ENCODE results near the gene SVIL. TPM values are rescaled to one million over a fixed set of nuclear protein-coding genes. Genes with fewer than 3 reads are reported as not detected.

SVIL gene
- polyA plus RNA-seq, 1 donor from 2014 or later, result 7.3 TPM

DNA sequence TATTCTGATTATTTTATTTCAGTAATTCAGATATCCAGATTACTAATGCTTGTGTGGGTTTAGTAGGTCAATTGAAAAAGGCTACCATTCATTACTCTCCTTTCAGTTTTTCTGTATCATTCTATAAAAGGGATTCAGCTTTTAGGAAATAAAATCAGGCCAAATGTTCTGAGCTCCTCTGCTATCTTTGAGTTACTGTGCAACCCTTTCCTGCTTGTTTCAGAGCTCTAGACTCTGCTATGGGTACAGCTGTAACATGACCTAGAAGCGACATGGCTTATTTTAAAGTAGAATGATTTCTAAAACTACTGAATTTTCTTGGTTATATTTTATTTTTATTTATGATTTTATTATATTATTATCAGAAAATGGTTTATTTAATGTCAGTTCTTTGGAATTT, 203.1 kb downstream of the SVIL start:
- Histone ChIP-seq H4K20me1 (ENCODE audit: insufficient read depth) (no peaks in the 10 kb centered on the region), H3F3A (ENCODE audit: insufficient read depth, low read length, poor library complexity, severe bottlenecking) (no peaks in the 10 kb centered on the region), H3K4me3 (ENCODE audit: low read length) (no peak overlapping the region), H2AFZ (ENCODE audit: low read depth, low read length) (no peak overlapping the region), H3K27ac (ENCODE audit: low read length) (no peak overlapping the region), H3K9me2 (ENCODE audit: insufficient read depth, low read length) (no peaks in the 10 kb centered on the region), H3K9me3 (ENCODE audit: low read length) (no peaks in the 10 kb centered on the region), H3K4me2 (ENCODE audit: low read length) (no peak overlapping the region), H3K9ac (ENCODE audit: low read length) (no peak overlapping the region), H3K36me3 (ENCODE audit: insufficient read depth, low read length) (no peaks in the 10 kb centered on the region), H3K79me2 (replicated peaks; ENCODE audit: insufficient read depth, low read length) (no peaks in the 10 kb centered on the region), H3K27me3 (ENCODE audit: insufficient read depth, low read depth, low read length) (no peaks in the 10 kb centered on the region)
- TF ChIP-seq, protein P1, sequence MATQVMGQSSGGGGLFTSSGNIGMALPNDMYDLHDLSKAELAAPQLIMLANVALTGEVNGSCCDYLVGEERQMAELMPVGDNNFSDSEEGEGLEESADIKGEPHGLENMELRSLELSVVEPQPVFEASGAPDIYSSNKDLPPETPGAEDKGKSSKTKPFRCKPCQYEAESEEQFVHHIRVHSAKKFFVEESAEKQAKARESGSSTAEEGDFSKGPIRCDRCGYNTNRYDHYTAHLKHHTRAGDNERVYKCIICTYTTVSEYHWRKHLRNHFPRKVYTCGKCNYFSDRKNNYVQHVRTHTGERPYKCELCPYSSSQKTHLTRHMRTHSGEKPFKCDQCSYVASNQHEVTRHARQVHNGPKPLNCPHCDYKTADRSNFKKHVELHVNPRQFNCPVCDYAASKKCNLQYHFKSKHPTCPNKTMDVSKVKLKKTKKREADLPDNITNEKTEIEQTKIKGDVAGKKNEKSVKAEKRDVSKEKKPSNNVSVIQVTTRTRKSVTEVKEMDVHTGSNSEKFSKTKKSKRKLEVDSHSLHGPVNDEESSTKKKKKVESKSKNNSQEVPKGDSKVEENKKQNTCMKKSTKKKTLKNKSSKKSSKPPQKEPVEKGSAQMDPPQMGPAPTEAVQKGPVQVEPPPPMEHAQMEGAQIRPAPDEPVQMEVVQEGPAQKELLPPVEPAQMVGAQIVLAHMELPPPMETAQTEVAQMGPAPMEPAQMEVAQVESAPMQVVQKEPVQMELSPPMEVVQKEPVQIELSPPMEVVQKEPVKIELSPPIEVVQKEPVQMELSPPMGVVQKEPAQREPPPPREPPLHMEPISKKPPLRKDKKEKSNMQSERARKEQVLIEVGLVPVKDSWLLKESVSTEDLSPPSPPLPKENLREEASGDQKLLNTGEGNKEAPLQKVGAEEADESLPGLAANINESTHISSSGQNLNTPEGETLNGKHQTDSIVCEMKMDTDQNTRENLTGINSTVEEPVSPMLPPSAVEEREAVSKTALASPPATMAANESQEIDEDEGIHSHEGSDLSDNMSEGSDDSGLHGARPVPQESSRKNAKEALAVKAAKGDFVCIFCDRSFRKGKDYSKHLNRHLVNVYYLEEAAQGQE (IDR thresholded peaks at IDR 0.05; ENCODE audit: borderline replicate concordance), result no peak
- TF ChIP-seq MXI1 (conservative IDR thresholded peaks at IDR 0.05; ENCODE audit: poor library complexity, severe bottlenecking) (no peak), EZH2 (IDR thresholded peaks at IDR 0.05; ENCODE audit: borderline replicate concordance, insufficient read depth, low read length, poor library complexity, severe bottlenecking) (no peak), POLR2AphosphoS5 (IDR thresholded peaks at IDR 0.05) (no peak), SMC3 (conservative IDR thresholded peaks at IDR 0.05; ENCODE audit: poor library complexity) (no peak), RAD21 (conservative IDR thresholded peaks at IDR 0.05) (no peak), TAF1 (IDR thresholded peaks at IDR 0.05; ENCODE audit: low read depth) (no peak), EP300 (conservative IDR thresholded peaks at IDR 0.05; ENCODE audit: poor library complexity, severe bottlenecking) (no peak)
- TF ChIP-seq, protein P2, sequence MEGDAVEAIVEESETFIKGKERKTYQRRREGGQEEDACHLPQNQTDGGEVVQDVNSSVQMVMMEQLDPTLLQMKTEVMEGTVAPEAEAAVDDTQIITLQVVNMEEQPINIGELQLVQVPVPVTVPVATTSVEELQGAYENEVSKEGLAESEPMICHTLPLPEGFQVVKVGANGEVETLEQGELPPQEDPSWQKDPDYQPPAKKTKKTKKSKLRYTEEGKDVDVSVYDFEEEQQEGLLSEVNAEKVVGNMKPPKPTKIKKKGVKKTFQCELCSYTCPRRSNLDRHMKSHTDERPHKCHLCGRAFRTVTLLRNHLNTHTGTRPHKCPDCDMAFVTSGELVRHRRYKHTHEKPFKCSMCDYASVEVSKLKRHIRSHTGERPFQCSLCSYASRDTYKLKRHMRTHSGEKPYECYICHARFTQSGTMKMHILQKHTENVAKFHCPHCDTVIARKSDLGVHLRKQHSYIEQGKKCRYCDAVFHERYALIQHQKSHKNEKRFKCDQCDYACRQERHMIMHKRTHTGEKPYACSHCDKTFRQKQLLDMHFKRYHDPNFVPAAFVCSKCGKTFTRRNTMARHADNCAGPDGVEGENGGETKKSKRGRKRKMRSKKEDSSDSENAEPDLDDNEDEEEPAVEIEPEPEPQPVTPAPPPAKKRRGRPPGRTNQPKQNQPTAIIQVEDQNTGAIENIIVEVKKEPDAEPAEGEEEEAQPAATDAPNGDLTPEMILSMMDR (IDR thresholded peaks at IDR 0.05; ENCODE audit: poor library complexity, severe bottlenecking), result no peak

DNA sequence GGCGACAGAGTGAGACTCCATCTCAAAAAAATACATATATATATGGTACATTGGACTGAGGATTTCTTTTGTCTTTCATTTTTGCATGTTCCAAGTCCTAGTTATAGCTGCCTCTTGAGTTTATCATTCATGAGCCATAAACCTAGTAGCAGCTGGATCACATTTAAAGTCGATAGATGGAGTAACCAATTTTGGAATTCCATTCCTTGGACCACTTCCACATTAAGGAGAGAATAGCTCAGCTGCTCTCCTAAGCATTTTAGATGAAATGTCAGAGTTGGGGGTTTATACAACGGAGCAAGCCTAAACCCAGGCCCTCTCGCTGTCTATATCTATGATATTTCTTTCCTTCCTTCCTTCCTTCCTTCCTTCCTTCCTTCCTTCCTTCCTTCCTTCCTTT, 204.7 kb downstream of the SVIL start:
- H3K27me3 ChIP-seq (ENCODE audit: insufficient read depth, low read depth, low read length), result no peaks in the 10 kb centered on the region
- H3K9me2 ChIP-seq (ENCODE audit: insufficient read depth, low read length), result no peaks in the 10 kb centered on the region
- no peaks in the 10 kb centered on the region for H3K36me3 ChIP-seq (ENCODE audit: insufficient read depth, low read length)
- H3K4me3 ChIP-seq (ENCODE audit: low read length), result no peak overlapping the region
- no peak overlapping the region for H3K9ac ChIP-seq (ENCODE audit: low read length)
- no peak overlapping the region for H3K4me2 ChIP-seq (ENCODE audit: low read length)
- H3K9me3 ChIP-seq (ENCODE audit: low read length), result no peaks in the 10 kb centered on the region
- H3F3A ChIP-seq (ENCODE audit: insufficient read depth, low read length, poor library complexity, severe bottlenecking), result no peaks in the 10 kb centered on the region
- no peak overlapping the region for H3K27ac ChIP-seq (ENCODE audit: low read length)
- no peaks in the 10 kb centered on the region for H3K79me2 ChIP-seq (replicated peaks; ENCODE audit: insufficient read depth, low read length)
- TF ChIP-seq, protein P1 (IDR thresholded peaks at IDR 0.05; ENCODE audit: borderline replicate concordance), result no peak
- TF ChIP-seq SMC3 (conservative IDR thresholded peaks at IDR 0.05; ENCODE audit: poor library complexity), result no peak
- TF ChIP-seq EP300 (conservative IDR thresholded peaks at IDR 0.05; ENCODE audit: poor library complexity, severe bottlenecking), result no peak
- TF ChIP-seq EZH2 (IDR thresholded peaks at IDR 0.05; ENCODE audit: borderline replicate concordance, insufficient read depth, low read length, poor library complexity, severe bottlenecking), result no peak
- no peak for TF ChIP-seq TAF1 (IDR thresholded peaks at IDR 0.05; ENCODE audit: low read depth)
- TF ChIP-seq, protein P2 (IDR thresholded peaks at IDR 0.05; ENCODE audit: poor library complexity, severe bottlenecking), result no peak
- no peak for TF ChIP-seq POLR2AphosphoS5 (IDR thresholded peaks at IDR 0.05)
- no peak for TF ChIP-seq MXI1 (conservative IDR thresholded peaks at IDR 0.05; ENCODE audit: poor library complexity, severe bottlenecking)
- no peak for TF ChIP-seq RAD21 (conservative IDR thresholded peaks at IDR 0.05)
- no peaks in the 10 kb centered on the region for H4K20me1 ChIP-seq (ENCODE audit: insufficient read depth)
- no peak overlapping the region for H2AFZ ChIP-seq (ENCODE audit: low read depth, low read length)
